NCI-H146 (cell line): ENCODE data around the gene HOTAIR.

Source experiments
- DNase-seq: peaks from one replicate; lab custom pipeline; 2025; lab: John Stamatoyannopoulos, UW

Gene HOTAIR

GRCh38 chr12:53974084-53975063 lies at the start of gene HOTAIR:
Gene HOTAIR, minus strand, starts transcription at chr12:53974954.
- no peak for DNase-seq

GRCh38 chr12:54024127-54024526 lies 49.4 kb upstream of the HOTAIR start:
- DNase-seq: no peak

GRCh38 chr12:54022960-54023884 lies 48.5 kb upstream of the HOTAIR start:
- no peak for DNase-seq

- DNase-seq: no peak
Observed at GRCh38 chr12:54021432-54022013, 46.8 kb upstream of the HOTAIR start.

- DNase-seq: no peak
Observed at GRCh38 chr12:54020591-54021405, 46.0 kb upstream of the HOTAIR start.

- no peak for DNase-seq
Observed at GRCh38 chr12:54019924-54020590, 45.3 kb upstream of the HOTAIR start.

GRCh38 chr12:54019091-54019811 lies 44.5 kb upstream of the HOTAIR start:
- no peak for DNase-seq

- no peak for DNase-seq
Observed at GRCh38 chr12:54018468-54018984, 43.8 kb upstream of the HOTAIR start.

GRCh38 chr12:54017878-54018467 lies 43.2 kb upstream of the HOTAIR start:
- peak; percentile 62 for DNase-seq

- no peak for DNase-seq
Observed at GRCh38 chr12:54017027-54017788, 42.5 kb upstream of the HOTAIR start.

- DNase-seq: no peak
Observed at GRCh38 chr12:54016478-54016964, 41.8 kb upstream of the HOTAIR start.

- DNase-seq: no peak
Observed at GRCh38 chr12:54016051-54016450, 41.3 kb upstream of the HOTAIR start.

GRCh38 chr12:54015018-54015931 lies 40.5 kb upstream of the HOTAIR start:
- no peak for DNase-seq

GRCh38 chr12:54014377-54015017 lies 39.7 kb upstream of the HOTAIR start:
- no peak for DNase-seq

GRCh38 chr12:54012631-54013409 lies 38.1 kb upstream of the HOTAIR start:
- no peak for DNase-seq
